SJCRH30 (cell line): ENCODE data around the gene FEZ2. TPM values are rescaled to one million over a fixed set of nuclear protein-coding genes. Genes with fewer than 3 reads are reported as not detected.

Experiments
- DNase-seq, 2 experiments: peaks; one replicate each; pipeline ENCODE4 v3.0.0-alpha.2; 2015 to 2020
- H3K27ac ChIP-seq: fragments of 250-450 bp; sonication (Bioruptor Pico); 2 replicates; pipeline ENCODE4 v1.5.1; 2020; ENCODE audit warnings: mild to moderate bottlenecking, moderate library complexity
- H3K27me3 ChIP-seq: fragments of 250-450 bp; sonication (Bioruptor Pico); 2 replicates; pipeline ENCODE4 v1.5.1; 2020; ENCODE audit warnings: mild to moderate bottlenecking, moderate library complexity
- H3K36me3 ChIP-seq: fragments of 250-450 bp; sonication (Bioruptor Pico); 2 replicates; pipeline ENCODE4 v1.5.1; 2020; ENCODE audit warnings: mild to moderate bottlenecking, moderate library complexity
- H3K4me1 ChIP-seq: fragments of 250-450 bp; sonication (Bioruptor Pico); 2 replicates; pipeline ENCODE4 v1.5.1; 2020; ENCODE audit warnings: mild to moderate bottlenecking, moderate library complexity
- H3K4me3 ChIP-seq: fragments of 250-450 bp; sonication (Bioruptor Pico); 2 replicates; pipeline ENCODE4 v1.5.1; 2020; ENCODE audit warnings: mild to moderate bottlenecking, moderate library complexity
- H3K9me3 ChIP-seq: fragments of 250-450 bp; sonication (Bioruptor Pico); replicated peaks from 2 replicates; pipeline ENCODE4 v1.5.1; 2020; ENCODE audit warnings: mild to moderate bottlenecking, moderate library complexity
- total RNA-seq: library from RNA; depleted of rRNA; stranded (reverse); fragments of >200 nt; shearing (Covaris generic); gene quantifications from 2 replicates; pipeline ENCODE4 v1.2.3, GENCODE V29; 2014; rRNA removed

FEZ2 gene
- total RNA-seq, 1 experiment from 2014 or later: 35.6 TPM

DNA sequence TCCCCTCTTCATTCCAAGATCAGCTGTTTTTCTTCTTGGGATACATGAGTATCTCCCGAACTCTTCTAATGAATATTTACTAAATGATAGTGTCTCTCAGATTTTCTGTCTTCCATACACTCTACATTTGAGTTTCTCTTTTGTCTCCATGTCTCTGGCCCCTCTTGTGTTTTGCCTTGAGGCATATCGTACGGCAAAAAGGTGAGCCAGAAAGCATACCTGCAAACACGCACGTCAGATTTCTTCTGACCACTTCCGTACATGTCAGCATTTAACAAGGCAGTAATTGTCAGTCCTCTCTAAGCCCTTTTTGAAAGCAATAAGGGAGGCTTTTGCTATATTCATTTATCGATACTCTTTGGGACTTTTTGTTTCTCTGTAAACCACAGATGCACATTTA is 82.4 kb downstream of the FEZ2 start:
- Histone ChIP-seq H3K27me3 (no peaks in the 10 kb centered on the region), H3K36me3 (peaks cover 16% of the 10 kb centered on the region; the same call in 1 of the 2 replicates), H3K27ac (no peak overlapping the region), H3K4me3 (no peak overlapping the region), H3K9me3 (no peaks in the 10 kb centered on the region), H3K4me1 (no peaks in the 10 kb centered on the region)
- no peak for DNase-seq

GRCh38 chr2:36513661-36514060 is 84.3 kb downstream of the FEZ2 start:
- no peak for DNase-seq
- no peak overlapping the region for H3K27ac ChIP-seq
- no peaks in the 10 kb centered on the region for H3K9me3 ChIP-seq
- no peaks in the 10 kb centered on the region for H3K27me3 ChIP-seq
- H3K36me3 ChIP-seq: peaks cover 16% of the 10 kb centered on the region; the same call in 1 of the 2 replicates
- no peak overlapping the region for H3K4me3 ChIP-seq
- H3K4me1 ChIP-seq: no peaks in the 10 kb centered on the region

GRCh38 chr2:36512705-36513104 is 85.3 kb downstream of the FEZ2 start:
- Histone ChIP-seq H3K9me3 (no peaks in the 10 kb centered on the region), H3K4me3 (no peak overlapping the region), H3K4me1 (no peaks in the 10 kb centered on the region), H3K27ac (no peak overlapping the region), H3K36me3 (peaks cover 14% of the 10 kb centered on the region; the same call in 1 of the 2 replicates), H3K27me3 (no peaks in the 10 kb centered on the region)
- DNase-seq: no peak

DNA sequence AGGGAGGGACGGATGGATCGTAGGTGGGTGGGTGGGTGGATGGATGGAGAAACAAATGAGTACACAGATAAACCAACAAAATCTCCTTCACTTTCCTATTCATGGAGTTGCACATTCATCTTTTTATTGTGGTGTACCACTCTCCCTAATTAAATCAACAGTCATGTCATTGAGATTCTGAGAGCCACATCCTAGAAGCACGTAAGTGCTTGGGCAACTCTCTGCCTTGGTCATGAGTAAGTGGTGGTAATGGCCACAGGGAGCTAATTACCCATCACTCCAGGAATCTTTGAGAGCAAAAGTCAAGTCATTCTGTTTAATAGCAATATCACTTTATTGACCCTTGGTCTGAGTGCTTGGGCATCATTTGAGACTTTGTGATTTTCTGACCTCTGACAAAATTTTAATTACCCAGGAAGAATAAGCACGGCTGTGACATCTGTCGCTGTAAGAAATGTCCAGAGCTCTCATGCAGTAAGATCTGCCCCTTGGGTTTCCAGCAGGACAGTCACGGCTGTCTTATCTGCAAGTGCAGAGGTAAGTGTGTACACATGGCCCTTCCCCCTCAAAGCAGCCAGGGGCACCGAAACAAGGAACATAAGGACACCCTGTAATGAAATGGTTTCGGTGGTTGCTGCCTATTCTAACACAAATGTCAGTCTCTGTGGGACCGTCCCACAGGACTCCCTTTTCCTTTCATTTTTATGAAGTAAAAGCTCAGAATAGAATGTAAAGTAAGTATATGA is 85.9 kb downstream of the FEZ2 start:
- Histone ChIP-seq H3K9me3 (no peaks in the 10 kb centered on the region), H3K4me1 (no peaks in the 10 kb centered on the region), H3K36me3 (peaks cover 10% of the 10 kb centered on the region; the same call in 1 of the 2 replicates), H3K27me3 (no peaks in the 10 kb centered on the region), H3K4me3 (no peak overlapping the region), H3K27ac (no peak overlapping the region)
- DNase-seq: no peak

- no peaks in the 10 kb centered on the region for H3K27me3 ChIP-seq
- no peak overlapping the region for H3K4me3 ChIP-seq
- no peak overlapping the region for H3K27ac ChIP-seq
- no peaks in the 10 kb centered on the region for H3K4me1 ChIP-seq
- DNase-seq: no peak
- H3K9me3 ChIP-seq: no peaks in the 10 kb centered on the region
- 0 out of 2 replicates have a peak, but pooled peaks cover 3% of the 10 kb centered on the region for H3K36me3 ChIP-seq
These were observed 88.9 kb downstream of the FEZ2 start for GRCh38 chr2:36509075-36509474.

- H3K36me3 ChIP-seq: no peaks in the 10 kb centered on the region
- peak; percentile 69 to 86 for DNase-seq
- no peak overlapping the region for H3K27ac ChIP-seq
- no peaks in the 10 kb centered on the region for H3K27me3 ChIP-seq
- no peak overlapping the region for H3K4me3 ChIP-seq
- H3K4me1 ChIP-seq: no peaks in the 10 kb centered on the region
- no peaks in the 10 kb centered on the region for H3K9me3 ChIP-seq
These were observed 90.6 kb downstream of the FEZ2 start for GRCh38 chr2:36507408-36507812.

Other genes with a start within 250 kb of the FEZ2 start
- gene CRIM1, start 242.4 kb downstream of the FEZ2 start, total RNA-seq: 10.2 and 12.6 TPM in 2 replicates
- 0.13 and 0.40 TPM in 2 replicates for gene VIT, start 98.5 kb upstream of the FEZ2 start, total RNA-seq